Thymus (tissue), 11 donors: ENCODE results near the gene KIRREL1. TPM values are rescaled to one million over a fixed set of nuclear protein-coding genes. Genes with fewer than 3 reads are reported as not detected.
A peak's percentile ranks its signal among the peaks of the same experiment; 100 is the strongest.

Source experiments
- DNase-seq, 9 donors: peaks; one replicate each; pipeline ENCODE4 v3.0.0-alpha.2; 2013; ENCODE audit warnings: low spot score in 9 of 9, low read depth in 6 of 9, missing footprints in 1 of 9
- H3K27ac ChIP-seq, 2 donors: one replicate each; pipeline ENCODE4 v1.5.1; 2013; ENCODE audit warnings: control low read depth in 1 of 2, low read depth in 1 of 2, low read length in 1 of 2, mild to moderate bottlenecking in 1 of 2, moderate library complexity in 1 of 2
- H3K27me3 ChIP-seq, 2 donors: one replicate each; pipeline ENCODE4 v1.5.1; 2013; ENCODE audit warnings: low read length in 1 of 2; ENCODE audit not compliant: control insufficient read depth in 2 of 2, insufficient read depth in 1 of 2
- H3K36me3 ChIP-seq, 2 donors: one replicate each; pipeline ENCODE4 v1.5.1; 2013; ENCODE audit warnings: low read length in 1 of 2, mild to moderate bottlenecking in 1 of 2, moderate library complexity in 1 of 2; ENCODE audit not compliant: control insufficient read depth in 2 of 2, insufficient read depth in 2 of 2
- H3K4me1 ChIP-seq, 2 donors: one replicate each; pipeline ENCODE4 v1.5.1; 2013; ENCODE audit warnings: low read length in 2 of 2; ENCODE audit not compliant: control insufficient read depth in 2 of 2, insufficient read depth in 2 of 2
- H3K4me3 ChIP-seq, 2 donors: one replicate each; pipeline ENCODE4 v1.5.1; 2013; ENCODE audit warnings: low read length in 2 of 2, control low read depth in 1 of 2, mild to moderate bottlenecking in 1 of 2
- H3K9me3 ChIP-seq, 2 donors: one replicate each; pipeline ENCODE4 v1.5.1; 2013; ENCODE audit warnings: low read length in 1 of 2, mild to moderate bottlenecking in 1 of 2; ENCODE audit not compliant: control insufficient read depth in 2 of 2, insufficient read depth in 1 of 2
- WGBS: extraction: QIAGEN DNeasy Blood & Tissue Kit; methylation state at CpG from one replicate; pipeline ENCODE4 v1.1.7; 2013; 5-methylcytosine and 5-hydroxymethylcytosine counted together
- polyA plus RNA-seq: library from polyadenylated mRNA; stranded (reverse); fragments of 200-250 nt; gene quantifications from one replicate; pipeline ENCODE4 v1.2.3, GENCODE V29; 2013
- total RNA-seq: library from RNA; stranded (reverse); fragments of 120-200 nt; gene quantifications from one replicate; pipeline ENCODE4 v1.2.4, GENCODE V29; 2013
- donor health status: healthy.

Gene KIRREL1
- total and polyA plus RNA-seq, 2 donors = 3.4 to 5.9 TPM

DNA sequence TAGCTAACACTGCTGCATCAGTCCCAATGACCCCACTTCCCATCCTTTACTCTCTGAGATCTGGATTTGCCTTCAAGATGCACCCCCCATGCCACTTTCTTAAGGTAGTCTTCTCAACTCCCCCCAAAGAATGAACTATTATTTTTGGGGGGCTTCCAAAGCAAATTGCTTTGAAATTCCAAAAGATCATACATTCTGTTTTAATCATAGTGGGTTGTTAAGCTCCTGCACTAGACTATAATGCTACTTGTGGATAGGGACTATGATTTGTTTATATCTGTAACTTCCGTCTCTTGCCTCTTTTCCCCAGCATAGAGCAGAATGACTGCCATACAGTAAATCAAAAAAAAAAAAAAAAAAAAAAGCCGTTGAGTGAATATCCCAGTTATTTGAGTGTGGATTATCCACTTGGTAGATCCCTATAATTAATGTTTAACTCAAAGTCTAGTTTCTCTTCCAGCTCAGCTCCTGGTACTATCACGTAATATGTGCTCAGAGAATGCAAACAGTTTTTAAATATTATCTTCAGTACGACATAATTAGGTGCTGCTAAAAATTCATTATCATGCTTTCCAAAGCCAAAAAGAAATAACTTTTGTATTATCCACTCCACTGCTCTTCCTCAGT, 26.9 kb downstream of the KIRREL1 start:
- DNase-seq = no peak
- no peaks in the 10 kb centered on the region for H3K4me1 ChIP-seq

GRCh38 chr1:158020886-158021620, 27.6 kb downstream of the KIRREL1 start:
- Histone ChIP-seq H3K4me1 (no peaks in the 10 kb centered on the region), H3K36me3 (no peaks in the 10 kb centered on the region), H3K9me3 (no peaks in the 10 kb centered on the region), H3K27me3 (no peaks in the 10 kb centered on the region), H3K27ac (no peak overlapping the region), H3K4me3 (no peak overlapping the region)
- no peak for DNase-seq
- WGBS = 29% methylated on average over 6 of the region's 6 CpGs

More for the DNA sequence above, 26.9 kb downstream of the KIRREL1 start:
- 92% methylated on average over 4 of the region's 4 CpGs for WGBS
- Histone ChIP-seq H3K36me3 (no peaks in the 10 kb centered on the region), H3K9me3 (no peaks in the 10 kb centered on the region), H3K4me3 (no peak overlapping the region), H3K27ac (peak overlapping the region in 1 of 2 donors; percentile 33), H3K27me3 (no peaks in the 10 kb centered on the region)

DNA sequence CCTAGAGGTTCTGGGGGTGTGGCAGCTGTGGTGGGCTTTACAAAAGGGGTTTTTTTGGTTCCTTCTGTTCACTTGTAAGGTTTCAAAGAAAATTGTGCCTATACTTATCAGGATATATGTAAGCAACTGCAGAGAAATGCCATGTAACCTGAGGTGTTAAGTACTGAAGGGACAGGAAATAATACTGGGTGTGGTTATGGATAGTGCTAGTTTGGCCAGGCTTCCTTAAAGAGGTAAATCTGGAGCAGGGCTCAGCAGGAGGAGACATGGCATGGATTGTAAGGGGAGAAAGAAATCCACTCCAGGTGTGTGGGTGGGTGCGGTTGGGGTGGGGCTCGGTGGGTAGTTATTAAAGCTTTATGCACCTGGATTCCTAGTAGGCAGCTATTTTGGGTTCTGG, 28.3 kb downstream of the KIRREL1 start:
- Histone ChIP-seq H3K27ac (no peak overlapping the region), H3K4me1 (no peaks in the 10 kb centered on the region), H3K36me3 (no peaks in the 10 kb centered on the region), H3K27me3 (no peaks in the 10 kb centered on the region), H3K9me3 (no peaks in the 10 kb centered on the region), H3K4me3 (no peak overlapping the region)
- 98% methylated on average over 2 of the region's 2 CpGs for WGBS
- no peak for DNase-seq

DNA sequence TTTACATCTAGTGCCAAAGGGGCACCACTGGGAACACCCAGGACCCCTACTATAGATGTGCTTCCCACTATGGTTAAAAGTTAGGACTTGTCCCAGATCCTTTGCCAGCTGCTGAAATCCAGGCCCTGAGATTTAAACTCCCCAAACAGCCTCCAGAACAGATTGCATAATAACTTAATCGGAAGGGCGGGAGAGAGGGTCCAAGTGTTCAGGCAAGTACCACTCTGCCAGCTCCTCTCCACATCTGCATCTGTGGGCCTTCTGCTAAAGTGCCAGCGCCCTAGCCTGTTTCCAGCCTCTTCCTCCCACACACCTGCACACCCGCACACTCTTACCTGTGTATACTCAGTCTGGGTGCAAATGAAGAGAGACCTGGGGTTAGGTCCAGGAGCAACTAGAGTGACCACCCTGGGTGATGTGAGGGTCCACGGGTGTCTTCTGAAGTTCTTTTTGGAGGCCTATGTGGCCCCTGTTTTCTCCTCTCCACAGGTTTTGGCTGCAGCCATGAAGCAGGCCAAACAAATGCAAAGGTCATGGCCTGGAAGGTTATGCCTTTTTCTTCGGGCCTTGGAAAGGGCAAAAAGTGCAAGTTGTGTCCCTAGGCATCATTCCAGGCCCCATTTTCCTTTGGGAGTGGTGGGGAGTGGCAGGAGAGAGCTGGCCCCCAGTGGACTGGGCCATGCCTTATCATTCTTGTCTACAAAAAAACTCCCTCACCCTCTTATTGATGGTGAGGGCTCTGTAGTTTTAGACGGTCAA, 29.3 kb downstream of the KIRREL1 start:
- 80% methylated on average over 7 of the region's 7 CpGs for WGBS
- no peaks in the 10 kb centered on the region for H3K36me3 ChIP-seq
- no peak overlapping the region for H3K4me3 ChIP-seq
- no peaks in the 10 kb centered on the region for H3K9me3 ChIP-seq
- no peak for DNase-seq
- H3K4me1 ChIP-seq = no peaks in the 10 kb centered on the region
- H3K27ac ChIP-seq = no peak overlapping the region
- H3K27me3 ChIP-seq = no peaks in the 10 kb centered on the region

GRCh38 chr1:158024737-158025136, 31.3 kb downstream of the KIRREL1 start:
- 95% methylated on average over 7 of the region's 7 CpGs for WGBS
- no peak for DNase-seq
- no peaks in the 10 kb centered on the region for H3K27me3 ChIP-seq
- no peak overlapping the region for H3K27ac ChIP-seq
- H3K9me3 ChIP-seq = no peaks in the 10 kb centered on the region
- H3K4me3 ChIP-seq = no peak overlapping the region
- H3K4me1 ChIP-seq = no peaks in the 10 kb centered on the region
- H3K36me3 ChIP-seq = no peaks in the 10 kb centered on the region

DNA sequence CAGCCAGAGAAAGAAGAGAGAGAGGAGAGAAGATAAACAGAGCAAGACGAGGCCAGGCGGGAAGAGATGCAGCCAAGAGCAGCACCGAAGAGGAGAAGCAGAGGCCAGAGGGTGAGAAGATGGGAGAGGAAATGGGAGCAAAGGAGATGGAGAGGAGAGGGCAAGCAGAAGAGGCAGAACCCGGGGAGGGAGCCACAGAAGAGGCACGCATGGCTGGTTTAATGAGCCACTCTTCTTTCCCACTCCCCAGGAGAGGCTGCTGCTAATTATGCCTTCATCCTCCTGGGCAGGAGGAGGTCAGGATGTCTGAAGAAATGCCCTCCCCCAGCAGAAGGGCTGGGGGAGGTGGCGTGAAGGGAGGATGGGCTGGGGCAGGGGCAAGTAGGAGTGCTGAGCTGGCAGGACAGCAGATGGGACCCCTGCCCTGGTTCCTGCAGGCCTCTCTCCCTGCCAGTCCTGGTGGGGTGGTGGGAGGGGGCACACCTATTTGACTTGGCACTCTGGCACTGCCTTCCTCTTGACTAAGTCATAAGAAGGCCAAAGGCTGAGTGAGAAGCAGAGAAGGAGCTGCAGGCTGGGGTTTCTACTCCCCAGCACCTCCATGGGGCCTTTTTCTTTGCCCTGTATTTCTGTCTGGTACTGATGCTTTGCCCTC, 32.3 kb downstream of the KIRREL1 start:
- H3K4me1 ChIP-seq = no peaks in the 10 kb centered on the region
- no peaks in the 10 kb centered on the region for H3K27me3 ChIP-seq
- H3K36me3 ChIP-seq = no peaks in the 10 kb centered on the region
- no peaks in the 10 kb centered on the region for H3K9me3 ChIP-seq
- no peak for DNase-seq
- H3K4me3 ChIP-seq = no peak overlapping the region
- 94% methylated on average over 6 of the region's 6 CpGs for WGBS
- H3K27ac ChIP-seq = no peak overlapping the region

DNA sequence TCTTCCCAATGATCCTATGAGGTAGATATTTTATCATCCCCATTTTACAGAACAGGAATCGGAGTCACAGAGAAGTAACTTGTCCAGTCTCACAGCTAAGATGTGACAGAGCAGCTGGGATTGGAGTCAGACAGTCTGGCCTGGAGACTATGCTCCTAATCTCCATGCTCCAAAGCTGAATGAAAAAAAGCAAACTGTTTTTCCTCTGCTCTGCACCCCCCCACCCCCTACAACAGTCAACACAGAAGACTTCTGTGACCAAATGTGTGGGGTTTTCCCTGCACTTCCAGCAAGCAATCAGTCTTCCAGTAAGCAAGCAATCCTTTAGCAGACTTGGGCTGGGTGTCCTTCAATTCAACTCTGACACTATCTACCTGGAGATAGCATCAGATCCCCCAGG, 33.2 kb downstream of the KIRREL1 start:
- Histone ChIP-seq H3K9me3 (no peaks in the 10 kb centered on the region), H3K4me3 (no peak overlapping the region), H3K4me1 (no peaks in the 10 kb centered on the region), H3K27ac (no peak overlapping the region), H3K36me3 (peaks cover 0 to 5% of the 10 kb centered on the region in 2 donors), H3K27me3 (no peaks in the 10 kb centered on the region)
- no peak for DNase-seq
- WGBS = 97% methylated on average over 1 of the region's 1 CpG

DNA sequence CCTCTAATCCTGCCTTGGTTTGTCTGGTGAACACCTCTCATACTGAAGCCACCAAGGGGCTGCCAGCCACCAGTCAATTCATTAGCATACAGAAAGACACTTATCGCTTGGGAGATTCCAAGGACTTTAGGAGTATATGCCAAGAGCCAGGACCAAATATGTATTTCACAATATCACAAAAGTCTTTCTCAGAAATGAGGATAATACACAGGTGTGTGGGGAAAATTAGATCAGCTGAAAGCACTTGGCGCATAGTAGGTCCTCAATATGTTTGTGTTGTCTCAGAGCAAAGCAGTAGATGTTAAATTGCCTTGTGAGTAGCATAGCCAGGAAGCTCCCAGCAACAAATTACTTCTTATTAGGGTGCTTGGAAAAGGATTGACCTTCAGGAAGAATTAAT, 34.1 kb downstream of the KIRREL1 start:
- no peak overlapping the region for H3K4me3 ChIP-seq
- H3K27me3 ChIP-seq = no peaks in the 10 kb centered on the region
- peaks cover 0 to 5% of the 10 kb centered on the region in 2 donors for H3K36me3 ChIP-seq
- no peak overlapping the region for H3K27ac ChIP-seq
- no peaks in the 10 kb centered on the region for H3K9me3 ChIP-seq
- H3K4me1 ChIP-seq = no peaks in the 10 kb centered on the region
- DNase-seq = no peak
- over 99% methylated on average over 2 of the region's 2 CpGs for WGBS

DNA sequence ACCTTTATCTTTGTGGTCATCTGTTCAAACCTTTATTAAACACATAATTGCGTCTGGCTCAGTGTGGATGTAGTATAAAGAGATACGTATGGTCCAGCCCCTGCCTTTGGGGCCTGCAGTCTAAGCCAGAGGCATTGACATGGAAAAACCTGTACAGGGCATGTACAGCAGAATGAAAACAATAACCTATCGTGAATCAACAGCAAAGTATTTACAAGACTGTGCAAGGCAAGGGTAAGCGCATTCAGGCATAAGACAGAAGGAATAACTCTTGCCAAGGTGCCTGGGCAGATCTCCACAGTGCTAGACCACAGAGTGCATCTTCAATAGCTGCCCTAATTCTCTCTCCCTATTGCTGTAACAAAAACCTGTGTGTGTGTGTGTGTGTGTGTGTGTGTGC, 35.5 kb downstream of the KIRREL1 start:
- Histone ChIP-seq H3K36me3 (peaks cover 0 to 5% of the 10 kb centered on the region in 2 donors), H3K4me1 (no peaks in the 10 kb centered on the region), H3K27ac (no peak overlapping the region), H3K27me3 (no peaks in the 10 kb centered on the region), H3K9me3 (no peaks in the 10 kb centered on the region), H3K4me3 (no peak overlapping the region)
- 47% methylated on average over 4 of the region's 4 CpGs for WGBS
- DNase-seq = no peak
